ENCODE data around the gene RFX7. TPM values are rescaled to one million over a fixed set of nuclear protein-coding genes. Genes with fewer than 3 reads are reported as not detected.

The RFX7 gene
- total RNA-seq, 1 experiment from 2014 or later = 43.4 TPM

DNA sequence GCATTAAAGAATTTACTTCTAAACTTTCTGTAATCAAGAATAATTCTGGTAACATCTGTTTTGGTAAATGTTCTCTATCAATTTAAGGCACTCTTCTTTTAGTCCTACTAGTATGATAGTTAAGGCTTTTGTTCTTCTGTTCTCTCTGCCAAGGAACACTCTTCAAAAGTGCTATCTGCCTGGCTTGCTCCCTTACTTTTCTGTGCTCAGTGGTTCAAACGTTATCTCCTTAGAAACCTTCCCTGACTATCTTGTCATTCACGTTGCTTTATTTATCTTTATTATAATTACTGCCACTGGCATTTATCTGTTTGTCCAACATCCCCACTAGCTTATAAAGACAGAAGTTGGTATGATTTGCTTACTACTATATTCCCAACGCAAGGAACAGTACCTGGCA lies 59.2 kb downstream of the RFX7 start:
- no peak overlapping the region for H2BK5ac ChIP-seq (ENCODE audit: insufficient read length, low read length)
- H4K91ac ChIP-seq (ENCODE audit: insufficient read length, low read depth, low read length) = no peak overlapping the region
- H3K4me1 Mint-ChIP-seq = peaks cover 0 to 7% of the 10 kb centered on the region in 2 experiments; a peak in 1 of 4 replicates
- H2BK120ac ChIP-seq (ENCODE audit: low read depth, low read length, poor library complexity, severe bottlenecking) = no peak overlapping the region
- no peak for TF ChIP-seq CTCF (conservative IDR thresholded peaks at IDR 0.05)
- no peak overlapping the region for H3K23ac ChIP-seq (ENCODE audit: insufficient read length, low read depth, low read length)
- peaks cover 19 to 24% of the 10 kb centered on the region in 2 experiments for H3K9me3 Mint-ChIP-seq
- no peak overlapping the region for H2BK15ac ChIP-seq (ENCODE audit: low read depth, low read length)
- H3K4me2 ChIP-seq (ENCODE audit: insufficient read depth, insufficient read length, low read length) = no peak overlapping the region
- peaks cover 10% of the 10 kb centered on the region for H3K79me1 ChIP-seq (ENCODE audit: insufficient read depth, low read depth, low read length, poor library complexity, severe bottlenecking)
- no peak overlapping the region for H3K27ac Mint-ChIP-seq
- no peak overlapping the region for H2BK12ac ChIP-seq (ENCODE audit: insufficient read length, low read depth, low read length)
- no peak overlapping the region for H3K4ac ChIP-seq (ENCODE audit: low read depth, low read length)
- H2BK20ac ChIP-seq (ENCODE audit: low read depth, low read length, poor library complexity, severe bottlenecking) = no peak overlapping the region
- H3K27ac ChIP-seq (ENCODE audit: insufficient read length, low read depth, low read length) = no peak overlapping the region
- H2AFZ ChIP-seq (ENCODE audit: low read length) = no peak overlapping the region
- H4K5ac ChIP-seq (ENCODE audit: insufficient read length, low read depth, low read length) = no peak overlapping the region
- peaks cover 13% of the 10 kb centered on the region; the same call in 1 of the 2 replicates for H3K79me2 ChIP-seq (ENCODE audit: insufficient read depth, low read length)
- H4K8ac ChIP-seq (replicated peaks; ENCODE audit: insufficient read length, low read depth, low read length) = no peak overlapping the region
- no peak overlapping the region for H2AK5ac ChIP-seq (ENCODE audit: insufficient read length, low read length)
- no peaks in the 10 kb centered on the region for H4K20me1 ChIP-seq (ENCODE audit: control insufficient read depth, insufficient read depth, insufficient read length)
- H3K18ac ChIP-seq (ENCODE audit: insufficient read length, low read depth, low read length) = no peak overlapping the region
- H3K27me3 Mint-ChIP-seq (ENCODE audit: low read depth) = no peaks in the 10 kb centered on the region
- no peaks in the 10 kb centered on the region for H3K23me2 ChIP-seq (ENCODE audit: insufficient read length, low read depth, low read length, poor library complexity, severe bottlenecking)
- no peaks in the 10 kb centered on the region for H3K9me3 ChIP-seq (ENCODE audit: control insufficient read depth, low read depth, low read length)
- no peaks in the 10 kb centered on the region for H3K27me3 ChIP-seq (ENCODE audit: insufficient read depth, low read length)
- no peak overlapping the region for H3K9ac ChIP-seq (ENCODE audit: extremely low read depth, insufficient read length, low read length)
- no peaks in the 10 kb centered on the region for H3K4me1 ChIP-seq (ENCODE audit: insufficient read depth, low read length)
- no CpG with 5 or more reads among the region's 3 CpGs for WGBS (ENCODE audit: extremely low coverage, insufficient read length, low lambda C conversion rate)
- H3K36me3 Mint-ChIP-seq (ENCODE audit: insufficient read depth in 1 of 3, low read depth in 3 of 3) = peaks cover 16 to 40% (median 18%) of the 10 kb centered on the region in 3 experiments
- no peak overlapping the region for H3K14ac ChIP-seq (ENCODE audit: insufficient read depth, low read length)
- DNase-seq = no peak
- H3K4me3 Mint-ChIP-seq = no peak overlapping the region
- no peak overlapping the region for H3T11ph ChIP-seq (ENCODE audit: low read length)
- no peak overlapping the region for H3K56ac ChIP-seq (ENCODE audit: insufficient read length, low read depth, low read length)

Data from H9 (cell line).